Measurements from ENCODE around the gene KCMF1.

Gene KCMF1

GRCh38 chr2:84989422-84989821, 18.5 kb downstream of the KCMF1 start:
- H3K27ac ChIP-seq = no peak overlapping the region
- TF ChIP-seq ZFX (IDR thresholded peaks at IDR 0.05) (no peak), CTCF (conservative IDR thresholded peaks at IDR 0.05) (no peak)

GRCh38 chr2:84989927-84990326, 19.0 kb downstream of the KCMF1 start:
- TF ChIP-seq ZFX (IDR thresholded peaks at IDR 0.05) (no peak), CTCF (conservative IDR thresholded peaks at IDR 0.05) (no peak)
- no peak overlapping the region for H3K27ac ChIP-seq

- TF ChIP-seq ZFX (IDR thresholded peaks at IDR 0.05) = no peak
- no peak for TF ChIP-seq CTCF (conservative IDR thresholded peaks at IDR 0.05)
- H3K27ac ChIP-seq = no peak overlapping the region
These were observed 20.6 kb downstream of the KCMF1 start for GRCh38 chr2:84991404-84992160.

GRCh38 chr2:84995826-84996225, 24.9 kb downstream of the KCMF1 start:
- TF ChIP-seq ZFX (IDR thresholded peaks at IDR 0.05) (no peak), CTCF (conservative IDR thresholded peaks at IDR 0.05) (no peak)
- no peak overlapping the region for H3K27ac ChIP-seq

- H3K27ac ChIP-seq = no peak overlapping the region
- TF ChIP-seq CTCF (conservative IDR thresholded peaks at IDR 0.05) = no peak
- no peak for TF ChIP-seq ZFX (IDR thresholded peaks at IDR 0.05)
These were observed 25.9 kb downstream of the KCMF1 start for GRCh38 chr2:84996909-84997308.

- TF ChIP-seq CTCF (conservative IDR thresholded peaks at IDR 0.05) = no peak
- TF ChIP-seq ZFX (IDR thresholded peaks at IDR 0.05) = no peak
- no peak overlapping the region for H3K27ac ChIP-seq
These were observed 28.6 kb downstream of the KCMF1 start for GRCh38 chr2:84999553-84999955.

GRCh38 chr2:85001595-85001994, 30.6 kb downstream of the KCMF1 start:
- no peak for TF ChIP-seq ZFX (IDR thresholded peaks at IDR 0.05)
- no peak for TF ChIP-seq CTCF (conservative IDR thresholded peaks at IDR 0.05)
- H3K27ac ChIP-seq = no peak overlapping the region

All from C4-2B (cell line).